ENCODE results near the gene TRAK1.
A peak's percentile ranks its signal among the peaks of the same experiment; 100 is the strongest.

The TRAK1 gene

GRCh38 chr3:42216302-42216701 lies 125.1 kb downstream of the TRAK1 start:
- DNase-seq, result no peak

GRCh38 chr3:42216931-42217333 lies 125.8 kb downstream of the TRAK1 start:
- DNase-seq, result no peak

- DNase-seq, result no peak
Observed at GRCh38 chr3:42220436-42221121, 129.4 kb downstream of the TRAK1 start.

GRCh38 chr3:42222942-42223693 lies 132.0 kb downstream of the TRAK1 start:
- no peak for DNase-seq

GRCh38 chr3:42224178-42224577 lies 133.0 kb downstream of the TRAK1 start:
- DNase-seq, result no peak

- DNase-seq, result no peak
Observed at GRCh38 chr3:42224658-42225421, 133.7 kb downstream of the TRAK1 start.

- DNase-seq, result no peak
Observed at GRCh38 chr3:42225486-42226363, 134.6 kb downstream of the TRAK1 start.

- DNase-seq, result no peak
Observed at GRCh38 chr3:42226470-42227425, 135.6 kb downstream of the TRAK1 start.

GRCh38 chr3:42228796-42229195 lies 137.6 kb downstream of the TRAK1 start:
- no peak for DNase-seq

- DNase-seq, result no peak
Observed at GRCh38 chr3:42229266-42229941, 138.2 kb downstream of the TRAK1 start.

- no peak for DNase-seq
Observed at GRCh38 chr3:42229942-42230688, 139.0 kb downstream of the TRAK1 start.

- no peak for DNase-seq
Observed at GRCh38 chr3:42230860-42231259, 139.7 kb downstream of the TRAK1 start.

- DNase-seq, result no peak
Observed at GRCh38 chr3:42235532-42235931, 144.4 kb downstream of the TRAK1 start.

- no peak for DNase-seq
Observed at GRCh38 chr3:42236611-42237010, 145.5 kb downstream of the TRAK1 start.

- DNase-seq, result no peak
Observed at GRCh38 chr3:42246091-42246490, 154.9 kb downstream of the TRAK1 start.

GRCh38 chr3:42247576-42248027 lies 156.4 kb downstream of the TRAK1 start:
- peak; percentile 41 for DNase-seq

- DNase-seq, result no peak
Observed at GRCh38 chr3:42250761-42251160, 159.6 kb downstream of the TRAK1 start.

- DNase-seq, result no peak
Observed at GRCh38 chr3:42254566-42254965, 163.4 kb downstream of the TRAK1 start.

GRCh38 chr3:42256135-42256819 lies 165.1 kb downstream of the TRAK1 start:
- no peak for DNase-seq

All from central memory CD4-positive, alpha-beta T cell (primary cell).